ENCODE data around the gene PMVK. TPM values are rescaled to one million over a fixed set of nuclear protein-coding genes. Genes with fewer than 3 reads are reported as not detected.

PMVK gene
- total RNA-seq (2021; ENCODE audit: unreplicated experiment) = 24.0 TPM
- polyA plus RNA-seq (2012) = 34.6 and 43.4 TPM in 2 replicates
- Bru-seq, nascent RNA = percentile 60 among the genes with signal in this experiment
- BruChase-seq, experiment 1, labeled RNA remaining after a 6-hour chase = percentile 69 among the genes with signal in this experiment
- BruChase-seq, experiment 2, labeled RNA remaining after a 2-hour chase = percentile 62 among the genes with signal in this experiment
- long read RNA-seq, transcript PMVK-201 (5 exons, 1,280 nt) = major isoform, 50 of 53 reads
- long read RNA-seq, partial matches to known transcripts = 1 of 53 reads
- long read RNA-seq, other reads (novel, unspliced or antisense) = 2 of 53 reads

DNA sequence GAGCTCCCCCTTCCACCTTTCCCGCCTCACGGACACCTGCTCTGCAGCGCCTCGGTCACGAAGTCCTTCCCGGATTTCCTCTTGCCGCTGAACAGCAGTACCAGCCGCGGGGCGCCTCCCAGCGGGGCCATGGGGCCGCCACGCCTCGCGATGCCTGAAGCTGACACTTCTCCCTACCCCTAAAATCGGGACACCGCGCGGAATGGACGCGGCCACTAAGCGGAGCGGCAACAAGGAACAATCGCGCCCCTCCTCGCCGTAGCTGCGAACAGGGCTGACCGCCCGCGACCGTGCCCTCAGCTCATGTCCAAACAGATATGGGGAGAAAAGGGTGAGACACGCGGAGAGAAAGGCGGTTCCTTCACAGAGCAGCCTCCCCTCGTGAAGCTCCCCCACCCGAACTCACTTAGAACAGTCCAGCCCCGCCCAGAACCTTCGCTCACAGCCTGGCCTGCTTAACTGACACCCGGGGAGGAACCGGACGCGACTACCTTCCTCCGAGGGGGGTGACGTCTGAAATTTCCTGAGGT lies at the start of gene PMVK:
Gene PMVK, minus strand, starts transcription at position 165 of the 530 bp plus-strand sequence. Its CDS starts 34 bp downstream, at position 131.
- intact Hi-C loops (cut with micrococcal nuclease) = no loop called here
- peak; percentile 80 for ATAC-seq
- H4K20me1 ChIP-seq (ENCODE audit: insufficient read depth) = no peaks in the 10 kb centered on the region
- no peak for TF ChIP-seq EZH2phosphoT487 (IDR thresholded peaks at IDR 0.05; ENCODE audit: borderline replicate concordance)
- no peak for TF ChIP-seq FOSL1 (IDR thresholded peaks at IDR 0.05; ENCODE audit: low read depth)
- peak; percentile 52 for TF ChIP-seq TCF7L2 (IDR thresholded peaks at IDR 0.05; ENCODE audit: borderline replicate concordance, extremely low read depth, insufficient read depth, insufficient read length)
- TF ChIP-seq, protein P1, sequence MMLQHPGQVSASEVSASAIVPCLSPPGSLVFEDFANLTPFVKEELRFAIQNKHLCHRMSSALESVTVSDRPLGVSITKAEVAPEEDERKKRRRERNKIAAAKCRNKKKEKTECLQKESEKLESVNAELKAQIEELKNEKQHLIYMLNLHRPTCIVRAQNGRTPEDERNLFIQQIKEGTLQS (IDR thresholded peaks at IDR 0.05) = no peak
- TF ChIP-seq ELF1 (IDR thresholded peaks at IDR 0.05; ENCODE audit: borderline replicate concordance, low read depth) = no peak
- no peak for TF ChIP-seq EZH2 (IDR thresholded peaks at IDR 0.05)
- no peak for TF ChIP-seq MAX (IDR thresholded peaks at IDR 0.05)
- TF ChIP-seq CEBPB (IDR thresholded peaks at IDR 0.05; ENCODE audit: low read depth) = no peak
- TF ChIP-seq POLR2AphosphoS5 (IDR thresholded peaks at IDR 0.05; ENCODE audit: low read depth, low read length) = peak; percentile 66
- TF ChIP-seq CTCF (IDR thresholded peaks at IDR 0.05 in 2 of 3, conservative IDR thresholded peaks at IDR 0.05 in 1 of 3; ENCODE audit: borderline replicate concordance in 1 of 3, insufficient read depth in 1 of 3, low read depth in 2 of 3, low read length in 2 of 3) = peak in 2 of 3 experiments; percentile 17 to 18; a peak in 1 of 6 replicates
- no peak for TF ChIP-seq SP1 (IDR thresholded peaks at IDR 0.05; ENCODE audit: low read depth)
- TF ChIP-seq ZFX (IDR thresholded peaks at IDR 0.05) = no peak
- TF ChIP-seq ZBTB33 (IDR thresholded peaks at IDR 0.05; ENCODE audit: extremely low read depth, insufficient replicate concordance, low read length) = peak; percentile 85
- peak; percentile 76 for TF ChIP-seq POLR2A (IDR thresholded peaks at IDR 0.05; ENCODE audit: borderline replicate concordance, extremely low read depth, insufficient read depth, insufficient read length)
- TF ChIP-seq SRF (IDR thresholded peaks at IDR 0.05; ENCODE audit: low read depth) = no peak
- TF ChIP-seq JUND (IDR thresholded peaks at IDR 0.05) = no peak
- TF ChIP-seq ZNF274 (IDR thresholded peaks at IDR 0.05; ENCODE audit: low read depth, low read length) = no peak
- no peak for TF ChIP-seq EGR1 (IDR thresholded peaks at IDR 0.05; ENCODE audit: low read depth)
- no peak for TF ChIP-seq RAD21 (IDR thresholded peaks at IDR 0.05; ENCODE audit: low read depth)
- no peak for TF ChIP-seq SIN3A (IDR thresholded peaks at IDR 0.05; ENCODE audit: low read depth)
- TF ChIP-seq YY1 (IDR thresholded peaks at IDR 0.05; ENCODE audit: extremely low read depth, insufficient replicate concordance, low read depth, low read length) = peak; percentile 36

More for the DNA sequence above, at the start of gene PMVK:
- ChIA-PET CTCF (interaction anchor here (0.8 to 1.7 kb wide), 8 partner anchors 24 to 377 kb away, joined by 3 to 10 read pairs (median 3); partner anchors contain the start of genes KCNN3 and KRTCAP2), RAD21 (ENCODE audit: low non-redundant PET in 1 of 2, low total read pairs in 2 of 2, uncharacterized antibody in 2 of 2, unreplicated experiment in 2 of 2) (no interaction called here), POLR2A (interaction anchor here (0.8 to 1.2 kb wide), 5 partner anchors 15 to 81 kb away, joined by 3 to 6 read pairs (median 3); partner anchors contain the start of genes FLAD1 and SHC1)
- peak within 1 kb of the TSS; percentile 58 to 62 for H3K4me3 ChIP-seq (replicated peaks in 1 of 2; ENCODE audit: low read depth in 1 of 2, low read length in 2 of 2)
- peak; percentile 96 for DNase-seq (ENCODE audit: low read depth, low spot score)
- H2AFZ ChIP-seq (ENCODE audit: low read depth, low read length, poor library complexity, severe bottlenecking) = peak within 1 kb of the TSS; percentile 92
- peak within 1 kb of the TSS; percentile 67 for H3K27ac ChIP-seq (ENCODE audit: low read depth, low read length)
- H3K9ac ChIP-seq (ENCODE audit: low read length) = peak within 1 kb of the TSS; percentile 76
- H3K27me3 ChIP-seq (ENCODE audit: insufficient read depth, low read length) = no peaks in the 10 kb centered on the region
- H3K9me2 ChIP-seq (ENCODE audit: insufficient read depth) = no peaks in the 10 kb centered on the region
- peak within 1 kb of the TSS; percentile 83 for H3K4me2 ChIP-seq (ENCODE audit: low read length)
- no peaks in the 10 kb centered on the region for H3K79me2 ChIP-seq (ENCODE audit: insufficient read depth, low read length)
- no TSS peak for BruUV-seq (replicated peaks)
- H3K9me3 ChIP-seq (ENCODE audit: control insufficient read depth in 1 of 2, insufficient read depth in 1 of 2, low read depth in 1 of 2, low read length in 2 of 2) = no peaks in the 10 kb centered on the region
- H3K4me1 ChIP-seq (ENCODE audit: control insufficient read depth in 1 of 2, insufficient read depth in 2 of 2, low read length in 2 of 2) = peaks cover 26 to 60% of the 10 kb centered on the region in 2 experiments
- H3K36me3 ChIP-seq (ENCODE audit: control insufficient read depth in 1 of 2, insufficient read depth in 2 of 2, low read length in 2 of 2) = no peaks in the 10 kb centered on the region

Measured in HCT116 (cell line).